Common myeloid progenitor, CD34-positive (primary cell): Measurements from ENCODE around the gene BTBD16.

Source experiments
- CTCF ChIA-PET: fragments of 350-600 bp; sonication (Branson Sonifier 250); formaldehyde crosslinking; loops from one replicate; lab custom pipeline; 2021; ENCODE audit warnings: antibody characterized with exemption; lab: Charles Lee
- POLR2A ChIA-PET: fragments of 350-600 bp; sonication (Branson Sonifier 250); formaldehyde crosslinking; loops from one replicate; lab custom pipeline; 2021; ENCODE audit warnings: antibody characterized with exemption; lab: Charles Lee
- DNase-seq, 3 donors: peaks; one replicate each; pipeline versions ENCODE4 v3.0.0 to v3.0.0-alpha.2; 2013
- H3K27ac ChIP-seq, 2 experiments: 1 replicate in 1 of 2; 2 replicates in 1 of 2; pipeline ENCODE4 v1.7.0; 2013; ENCODE audit warnings: inconsistent platforms in 2 of 2, low read length in 2 of 2, mild to moderate bottlenecking in 2 of 2, low read depth in 1 of 2, moderate library complexity in 1 of 2; ENCODE audit not compliant: severe bottlenecking in 2 of 2, insufficient read depth in 1 of 2, poor library complexity in 1 of 2
- H3K27me3 ChIP-seq, 5 experiments: replicated peaks in 2 of 5; 1 replicate in 3 of 5; 2 replicates in 2 of 5; pipeline versions ENCODE4 v1.6.1 to v1.7.0; 2013; ENCODE audit warnings: low read length in 4 of 5, mild to moderate bottlenecking in 2 of 5, moderate library complexity in 2 of 5, inconsistent platforms in 1 of 5; ENCODE audit not compliant: insufficient read depth in 5 of 5, control insufficient read depth in 4 of 5
- H3K36me3 ChIP-seq, 4 experiments: 1 replicate in 2 of 4; 2 replicates in 2 of 4; pipeline versions ENCODE4 v1.6.1 to v1.7.0; 2013; ENCODE audit warnings: low read length in 3 of 4, control low read depth in 1 of 4, mild to moderate bottlenecking in 1 of 4; ENCODE audit not compliant: control insufficient read depth in 4 of 4, insufficient read depth in 4 of 4
- H3K4me1 ChIP-seq, 4 experiments: 1 replicate in 3 of 4; 2 replicates in 1 of 4; pipeline versions ENCODE4 v1.6.1 to v1.7.1; 2013; ENCODE audit warnings: low read length in 3 of 4, mild to moderate bottlenecking in 3 of 4, control low read depth in 1 of 4, inconsistent platforms in 1 of 4, moderate library complexity in 1 of 4; ENCODE audit not compliant: control insufficient read depth in 4 of 4, insufficient read depth in 4 of 4; ENCODE audit errors: control extremely low read depth in 1 of 4
- H3K4me3 ChIP-seq, 7 experiments: 1 replicate in 4 of 7; 2 replicates in 3 of 7; pipeline versions ENCODE4 v1.5.1 to v1.7.0; 2013; ENCODE audit warnings: mild to moderate bottlenecking in 7 of 7, low read length in 6 of 7, moderate library complexity in 6 of 7, inconsistent platforms in 2 of 7, low read depth in 2 of 7, control low read depth in 1 of 7; ENCODE audit not compliant: insufficient read depth in 4 of 7, control insufficient read depth in 1 of 7; ENCODE audit errors: extremely low read depth in 1 of 7
- H3K9me3 ChIP-seq, 5 experiments: 1 replicate in 4 of 5; 2 replicates in 1 of 5; pipeline versions ENCODE4 v1.6.1 to v1.7.1; 2013; ENCODE audit warnings: low read length in 4 of 5, mild to moderate bottlenecking in 2 of 5, inconsistent platforms in 1 of 5, low read depth in 1 of 5, moderate library complexity in 1 of 5; ENCODE audit not compliant: control insufficient read depth in 4 of 5, insufficient read depth in 2 of 5; ENCODE audit errors: control extremely low read depth in 1 of 5
- WGBS: methylation state at CpG from one replicate; pipeline ENCODE4 v1.1.5; 2013; ENCODE audit not compliant: insufficient coverage; 5-methylcytosine and 5-hydroxymethylcytosine counted together

BTBD16 gene

DNA sequence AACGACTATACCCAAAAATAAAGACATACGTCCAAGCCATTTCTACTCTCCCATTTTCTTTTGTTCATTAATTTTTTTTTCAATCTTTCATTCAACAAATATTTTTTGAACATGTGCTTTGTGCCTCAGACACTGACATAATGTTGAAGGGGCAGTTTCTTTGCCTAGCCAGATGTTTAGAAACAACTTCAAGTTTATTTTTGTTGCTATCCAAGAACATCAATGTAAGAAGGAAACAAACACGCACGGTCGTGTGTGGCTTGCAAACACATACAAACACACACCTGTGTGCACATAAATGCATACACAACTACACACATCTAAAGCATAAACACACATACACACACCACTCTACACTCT is 39.9 kb downstream of the BTBD16 start:
- H3K27ac ChIP-seq: no peak overlapping the region
- 94% methylated on average over 3 of the region's 5 CpGs for WGBS
- no peaks in the 10 kb centered on the region for H3K4me1 ChIP-seq
- ChIA-PET POLR2A (no interaction called here), CTCF (interaction anchor here (1.3 to 4.6 kb wide), 3 partner anchors 13 to 127 kb away, joined by 3 to 24 read pairs (median 7); no protein-coding TSS in a partner anchor)
- H3K36me3 ChIP-seq: no peaks in the 10 kb centered on the region
- H3K4me3 ChIP-seq: no peak overlapping the region
- peaks cover 0 to 22% (median 6%) of the 10 kb centered on the region in 5 experiments for H3K27me3 ChIP-seq
- no peak for DNase-seq
- H3K9me3 ChIP-seq: peaks cover 0 to 2% (median 0%) of the 10 kb centered on the region in 5 experiments

GRCh38 chr10:122311716-122312115 is 40.6 kb downstream of the BTBD16 start:
- WGBS: no CpG with 5 or more reads among the region's 1 CpG
- ChIA-PET POLR2A (interaction anchor here (0.6 kb wide), 1 partner anchor 1004 kb away, joined by 3 read pairs; no protein-coding TSS in a partner anchor), CTCF (interaction anchor here (1.3 to 4.6 kb wide), 2 partner anchors 14 to 127 kb away, joined by 3 to 24 read pairs; no protein-coding TSS in a partner anchor)
- Histone ChIP-seq H3K27me3 (peaks cover 0 to 22% (median 6%) of the 10 kb centered on the region in 5 experiments), H3K4me3 (no peak overlapping the region), H3K27ac (no peak overlapping the region), H3K36me3 (no peaks in the 10 kb centered on the region), H3K4me1 (no peaks in the 10 kb centered on the region), H3K9me3 (no peaks in the 10 kb centered on the region)
- no peak for DNase-seq

DNA sequence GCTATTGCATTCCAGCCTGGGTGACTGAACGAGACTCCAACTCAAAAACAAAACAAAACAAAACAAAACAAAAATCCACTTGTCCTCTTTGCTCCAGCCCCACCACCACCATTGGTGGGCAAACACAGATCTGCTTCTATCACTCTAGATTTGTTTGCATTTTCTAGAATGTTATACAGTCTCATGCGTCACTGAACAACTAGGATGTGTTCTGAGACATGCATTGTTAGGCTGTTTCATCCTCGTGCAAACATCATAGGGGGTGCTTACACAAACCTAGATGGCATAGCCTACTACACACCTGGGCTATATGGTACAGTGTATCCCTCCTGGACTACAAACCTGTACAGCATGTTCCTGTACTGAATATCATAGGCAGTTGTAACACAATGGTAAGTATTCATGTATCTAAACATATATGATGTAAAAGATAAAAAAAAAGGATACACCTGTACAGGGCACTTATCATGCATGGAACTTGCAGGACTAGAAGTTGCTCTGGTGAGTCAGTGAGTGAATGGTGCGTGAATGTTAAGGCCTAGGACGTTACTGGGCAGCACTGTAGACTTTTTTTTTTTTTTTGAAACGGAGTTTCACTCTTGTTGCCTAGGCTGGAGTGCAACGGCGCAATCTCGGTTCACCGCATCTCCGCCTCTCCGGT is 45.3 kb downstream of the BTBD16 start:
- Histone ChIP-seq H3K4me3 (no peak overlapping the region), H3K4me1 (no peaks in the 10 kb centered on the region), H3K27me3 (peaks cover 0 to 8% (median 2%) of the 10 kb centered on the region in 5 experiments), H3K36me3 (no peaks in the 10 kb centered on the region), H3K9me3 (peaks cover 0 to 3% (median 0%) of the 10 kb centered on the region in 5 experiments), H3K27ac (no peak overlapping the region)
- ChIA-PET POLR2A (no interaction called here), CTCF (no interaction called here)
- no peak for DNase-seq
- 100% methylated on average over 9 of the region's 12 CpGs for WGBS

GRCh38 chr10:122321960-122322359 is 50.9 kb downstream of the BTBD16 start:
- POLR2A ChIA-PET: no interaction called here
- Histone ChIP-seq H3K9me3 (peaks cover 0 to 3% (median 0%) of the 10 kb centered on the region in 5 experiments), H3K27me3 (peaks cover 0 to 3% (median 2%) of the 10 kb centered on the region in 5 experiments), H3K27ac (no peak overlapping the region), H3K36me3 (no peaks in the 10 kb centered on the region), H3K4me1 (no peaks in the 10 kb centered on the region), H3K4me3 (no peak overlapping the region)
- no peak for DNase-seq
- 100% methylated on average over 2 of the region's 4 CpGs for whole genome bisulfite sequencing
- CTCF ChIA-PET: interaction anchor here (1.8 kb wide), 1 partner anchor 244 kb away, joined by 5 read pairs; no protein-coding TSS in a partner anchor

GRCh38 chr10:122323189-122323588 is 52.1 kb downstream of the BTBD16 start:
- ChIA-PET POLR2A (no interaction called here), CTCF (interaction anchor here (1.8 kb wide), 1 partner anchor 243 kb away, joined by 5 read pairs; no protein-coding TSS in a partner anchor)
- no peak for DNase-seq
- H3K4me1 ChIP-seq: no peaks in the 10 kb centered on the region
- no peak overlapping the region for H3K4me3 ChIP-seq
- H3K9me3 ChIP-seq: peaks cover 0 to 3% (median 0%) of the 10 kb centered on the region in 5 experiments
- H3K27me3 ChIP-seq: peaks cover 0 to 4% (median 2%) of the 10 kb centered on the region in 5 experiments
- 90% methylated on average over 1 of the region's 1 CpG for WGBS
- H3K27ac ChIP-seq: no peak overlapping the region
- H3K36me3 ChIP-seq: no peaks in the 10 kb centered on the region

DNA sequence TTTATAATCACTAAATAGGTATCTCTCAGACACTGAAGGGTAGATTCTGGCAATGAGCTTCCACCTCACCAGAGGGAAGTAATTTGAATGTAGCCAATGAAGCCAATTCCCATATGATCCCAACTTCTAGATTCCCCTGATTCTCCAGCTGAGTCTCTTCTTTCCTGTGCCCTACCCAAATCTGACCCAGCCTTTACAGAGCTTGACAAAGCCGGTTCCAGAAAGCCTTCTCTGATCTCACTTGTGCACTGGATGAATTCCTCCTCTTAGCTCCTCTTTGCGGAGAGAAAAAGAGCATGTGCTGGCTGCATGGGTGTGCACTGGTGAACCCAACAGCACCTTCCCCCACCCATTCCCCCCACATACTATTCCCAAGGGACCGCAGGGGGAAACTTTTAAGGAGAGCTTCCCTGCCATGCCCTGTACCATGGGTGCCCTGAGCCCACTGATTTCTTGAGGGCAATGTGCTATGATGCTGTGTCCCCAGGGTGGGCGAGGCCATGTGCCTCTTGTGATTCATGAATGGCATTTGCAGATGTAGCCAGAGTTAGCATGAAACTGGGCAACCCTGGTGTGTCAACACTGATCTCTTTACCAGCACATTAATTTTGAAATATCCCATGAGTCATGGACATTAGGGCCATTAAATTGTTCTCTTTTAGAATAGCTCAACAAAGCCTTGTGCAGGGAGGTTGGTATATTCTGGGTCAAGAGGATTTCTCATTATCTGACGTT is 53.0 kb downstream of the BTBD16 start:
- Histone ChIP-seq H3K36me3 (no peaks in the 10 kb centered on the region), H3K9me3 (peaks cover 0 to 3% (median 0%) of the 10 kb centered on the region in 5 experiments), H3K27ac (no peak overlapping the region), H3K4me1 (no peaks in the 10 kb centered on the region), H3K4me3 (no peak overlapping the region), H3K27me3 (peaks cover 0 to 11% (median 2%) of the 10 kb centered on the region in 5 experiments)
- 100% methylated on average over 4 of the region's 5 CpGs for WGBS
- DNase-seq: no peak
- POLR2A ChIA-PET: no interaction called here
- CTCF ChIA-PET: interaction anchor here (1.8 kb wide), 1 partner anchor 242 kb away, joined by 5 read pairs; no protein-coding TSS in a partner anchor
